Retina (tissue), 1 donor: ENCODE data around the gene CLEC19A.
A peak's percentile ranks its signal among the peaks of the same experiment; 100 is the strongest.

Experiments used
- DNase-seq: peaks from one replicate; pipeline ENCODE4 v3.0.0-alpha.2; 2016

CLEC19A gene

DNA sequence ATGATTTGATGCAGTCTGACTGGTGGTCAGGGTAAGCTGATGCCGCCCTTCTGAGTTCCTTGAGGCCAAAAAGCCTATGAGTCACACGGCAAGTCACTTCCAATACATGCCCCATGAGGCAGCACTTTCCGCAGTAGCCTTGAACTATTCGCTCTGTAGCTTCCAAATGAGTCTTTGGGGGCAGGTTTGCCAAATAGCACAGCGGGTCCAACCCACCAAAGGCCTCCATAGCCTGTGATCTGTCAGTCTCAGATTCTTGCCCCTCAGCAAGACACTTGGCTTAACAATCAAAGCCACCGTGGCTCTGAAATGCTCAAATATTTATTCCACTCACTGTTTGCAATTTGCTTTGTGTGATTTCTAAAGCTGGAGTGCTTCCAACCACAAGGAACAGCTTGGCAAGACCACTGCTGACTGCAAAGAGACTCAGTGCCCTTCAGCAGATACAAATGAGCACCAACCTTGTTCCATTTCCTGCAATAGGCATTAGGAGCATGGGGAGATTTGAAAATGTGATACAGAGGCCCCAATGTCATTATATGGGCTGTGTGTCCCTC is 45.4 kb downstream of the CLEC19A start:
- no peak for DNase-seq

- DNase-seq, result no peak
These were observed 46.3 kb downstream of the CLEC19A start for GRCh38 chr16:19331794-19332193.

GRCh38 chr16:19338335-19338734 is 52.8 kb downstream of the CLEC19A start:
- DNase-seq, result no peak

GRCh38 chr16:19344224-19344801 is 58.8 kb downstream of the CLEC19A start:
- DNase-seq, result peak; percentile 15

GRCh38 chr16:19344980-19345379 is 59.4 kb downstream of the CLEC19A start:
- DNase-seq, result no peak

DNA sequence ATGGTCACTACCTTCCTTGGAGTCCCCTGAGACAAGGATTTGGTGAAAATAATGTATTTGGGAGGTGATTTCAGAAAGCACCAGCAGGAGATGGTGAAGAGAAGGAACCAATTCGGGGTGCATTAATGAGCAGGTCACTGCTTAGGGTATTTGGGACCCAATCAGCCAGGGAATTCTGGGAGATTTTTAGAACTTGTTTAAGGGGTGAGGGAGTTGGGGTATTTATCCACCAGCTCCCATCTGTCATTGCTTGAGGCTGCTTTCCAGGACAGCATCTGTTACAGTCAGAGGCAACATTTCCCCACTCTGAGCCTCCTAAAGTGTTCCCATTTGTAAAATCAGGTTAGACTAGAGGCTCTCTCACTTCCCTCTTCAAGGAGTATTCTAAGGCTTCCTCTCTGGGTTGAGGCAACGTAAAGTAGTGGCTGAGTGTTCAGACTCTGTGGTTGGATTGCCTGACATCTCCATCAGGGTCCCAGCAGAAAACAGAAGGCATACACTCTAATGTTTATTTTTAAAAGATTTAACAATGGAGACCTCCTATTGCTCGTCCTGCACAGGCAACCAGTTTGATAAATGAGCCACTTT is 60.9 kb downstream of the CLEC19A start:
- no peak for DNase-seq

DNA sequence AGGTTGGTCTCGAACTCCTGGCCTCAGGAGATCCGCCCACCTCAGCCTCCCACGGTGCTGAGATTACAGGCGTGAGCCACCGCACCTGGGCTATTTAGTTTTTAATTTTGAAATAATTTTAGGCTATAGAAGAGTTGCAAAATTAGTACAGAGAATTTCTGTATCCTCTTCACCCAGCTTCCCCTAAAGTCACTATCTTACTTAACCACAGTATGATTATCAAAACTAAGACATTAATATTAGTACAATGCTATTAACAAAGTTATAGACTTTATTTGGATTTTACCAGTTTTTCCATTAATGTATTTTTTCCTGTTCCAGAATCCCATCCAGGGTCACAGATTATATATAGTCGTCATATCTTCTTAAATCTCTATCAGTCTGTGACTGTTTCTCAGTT is 62.6 kb downstream of the CLEC19A start:
- DNase-seq, result no peak

GRCh38 chr16:19348578-19349315 is 63.2 kb downstream of the CLEC19A start:
- DNase-seq, result peak; percentile 70

GRCh38 chr16:19354371-19354770 is 68.8 kb downstream of the CLEC19A start:
- no peak for DNase-seq

DNA sequence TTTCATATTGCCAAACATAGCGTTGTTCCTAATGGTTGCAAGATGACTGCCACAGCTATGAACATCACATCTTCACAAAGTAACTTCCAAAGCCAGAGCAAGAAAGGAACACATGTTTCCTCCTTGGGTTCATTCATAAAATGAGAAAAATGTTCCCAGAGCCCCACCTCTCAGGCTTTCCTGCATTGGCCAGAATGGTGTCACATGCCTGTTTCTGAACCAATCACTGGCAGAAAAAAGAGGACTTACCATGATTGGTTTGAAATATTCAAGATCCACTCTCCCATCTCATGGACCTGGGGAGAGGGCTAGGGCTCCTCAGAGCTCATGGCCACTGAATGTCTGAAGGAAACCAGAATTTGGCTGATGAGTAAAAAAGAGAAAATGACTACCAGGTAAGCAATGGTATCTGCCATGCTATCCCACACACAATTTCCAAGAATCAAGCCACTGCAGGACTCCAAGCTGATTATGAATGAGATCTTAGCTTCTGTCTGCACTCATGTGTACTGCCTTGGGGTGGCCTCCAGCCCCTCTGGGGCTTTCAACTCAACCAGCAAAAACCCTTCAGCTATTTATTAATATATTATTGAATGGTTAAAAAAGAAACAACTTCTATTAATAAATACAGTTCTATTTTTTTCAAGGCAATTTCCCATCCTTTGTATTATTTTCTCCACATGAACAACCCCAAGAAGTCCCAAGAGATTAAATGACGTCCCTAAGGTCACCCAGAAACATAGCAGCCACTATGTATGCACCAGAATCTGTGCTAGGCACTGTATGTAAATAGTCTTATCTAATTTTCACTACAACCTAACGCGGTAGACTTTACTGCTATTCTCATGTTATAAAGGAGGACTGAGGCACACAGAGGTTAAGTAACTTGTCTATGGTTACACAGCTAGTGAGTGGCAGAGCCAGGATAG is 70.8 kb downstream of the CLEC19A start:
- no peak for DNase-seq

DNA sequence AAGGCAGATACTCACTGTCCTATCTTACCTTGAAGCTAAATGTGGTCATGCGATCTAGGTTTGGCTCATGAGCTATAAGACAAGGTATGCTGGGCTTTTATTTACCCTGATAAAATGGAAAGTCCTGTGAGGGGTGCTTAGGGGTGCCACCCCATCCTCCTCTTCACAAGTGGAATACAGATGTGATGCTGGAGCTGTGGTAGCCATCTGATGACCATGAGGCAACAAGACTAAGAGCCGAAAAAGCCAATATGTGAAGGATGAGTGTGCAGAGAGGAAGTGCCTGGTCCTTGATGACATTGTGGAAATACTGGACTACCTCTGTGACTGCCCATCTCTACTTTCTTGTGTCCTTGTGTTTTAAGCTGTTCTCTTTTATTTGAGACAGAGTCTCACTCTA is 74.0 kb downstream of the CLEC19A start:
- no peak for DNase-seq
